HG02798 (cell line): ENCODE results near the gene TBC1D14.
"Not testable (repeated sequence)": the region's sequence is repeated elsewhere in the genome, so short reads cannot be mapped to it uniquely, and the experiment has no call there.

Experiments
- ATAC-seq: cut with Tn5 transposase; IDR thresholded peaks from one replicate; pipeline ENCODE4 v1.9.1; 2021; ENCODE audit warnings: mild to moderate bottlenecking; ENCODE audit not compliant: unreplicated experiment, poor library complexity

Gene TBC1D14

GRCh38 chr4:6967846-6968340, 58.3 kb downstream of the TBC1D14 start:
- ATAC-seq, result no peak

- ATAC-seq, result no peak
These were observed 58.9 kb downstream of the TBC1D14 start for GRCh38 chr4:6968496-6968895.

- no peak for ATAC-seq
These were observed 60.5 kb downstream of the TBC1D14 start for GRCh38 chr4:6969826-6970800.

GRCh38 chr4:6971536-6972374, 62.1 kb downstream of the TBC1D14 start:
- no peak for ATAC-seq

- no peak for ATAC-seq
These were observed 62.7 kb downstream of the TBC1D14 start for GRCh38 chr4:6972375-6972650.

- no peak for ATAC-seq
These were observed 63.3 kb downstream of the TBC1D14 start for GRCh38 chr4:6972911-6973310.

GRCh38 chr4:6974138-6974848, 64.7 kb downstream of the TBC1D14 start:
- no peak for ATAC-seq

GRCh38 chr4:6977846-6978245, 68.2 kb downstream of the TBC1D14 start:
- not testable (repeated sequence) for ATAC-seq

- no peak for ATAC-seq
These were observed 74.0 kb downstream of the TBC1D14 start for GRCh38 chr4:6983544-6984142.

- no peak for ATAC-seq
These were observed 75.2 kb downstream of the TBC1D14 start for GRCh38 chr4:6984612-6985425.

GRCh38 chr4:6986072-6986780, 76.6 kb downstream of the TBC1D14 start:
- ATAC-seq, result peak; percentile 22

GRCh38 chr4:6986781-6987587, 77.4 kb downstream of the TBC1D14 start:
- peak; percentile 87 for ATAC-seq

GRCh38 chr4:6987588-6987961, 77.9 kb downstream of the TBC1D14 start:
- ATAC-seq, result no peak

- no peak for ATAC-seq
These were observed 78.5 kb downstream of the TBC1D14 start for GRCh38 chr4:6988016-6988715.

- no peak for ATAC-seq
These were observed 79.8 kb downstream of the TBC1D14 start for GRCh38 chr4:6989331-6989923.

- no peak for ATAC-seq
These were observed 81.0 kb downstream of the TBC1D14 start for GRCh38 chr4:6990661-6991060.

GRCh38 chr4:6991249-6991648, 81.6 kb downstream of the TBC1D14 start:
- no peak for ATAC-seq
